ENCODE measurements around the gene TTC27. TPM values are rescaled to one million over a fixed set of nuclear protein-coding genes. Genes with fewer than 3 reads are reported as not detected.

Gene TTC27
- total RNA-seq (10 to 100 TPM; 11.0 to 21.2 (median 16.8) TPM), polyA plus RNA-seq (10 to 100 TPM in 1 of 2 donors, 1 to 10 TPM in 1; 9.9 to 15.3 TPM)
- long read RNA-seq, donor 1, transcript TTC27-201 (20 exons, 2,876 nt) = major isoform, 18 of 27 reads
- long read RNA-seq, donor 1, partial matches to known transcripts = 2 of 27 reads
- long read RNA-seq, donor 1, other reads (novel, unspliced or antisense) = 7 of 27 reads
- long read RNA-seq, donor 2, partial matches to known transcripts = 0 of 2 reads
- long read RNA-seq, donor 2, other reads (novel, unspliced or antisense) = 0 of 2 reads
- long read RNA-seq, donor 3, transcript TTC27-201 (20 exons, 2,876 nt) = major isoform, 16 of 24 reads
- long read RNA-seq, donor 3, partial matches to known transcripts = 2 of 24 reads
- long read RNA-seq, donor 3, other reads (novel, unspliced or antisense) = 6 of 24 reads

GRCh38 chr2:32627814-32628579 lies at the start of gene TTC27:
TTC27 (plus strand) TSS chr2:32628050; CDS start chr2:32628293, 243 bp downstream.
- 0 to 1% (median 0%) methylated on average over 39 of the region's 39 CpGs for WGBS, 3 donors
- TF ChIP-seq POLR2A (IDR thresholded peaks at IDR 0.05) (no peak), CTCF (IDR thresholded peaks at IDR 0.05) (no peak), EP300 (IDR thresholded peaks at IDR 0.05) (no peak)
- intact Hi-C loops (cut with DNase I) = no loop called here

GRCh38 chr2:32591669-32592463 lies 36.0 kb upstream of the TTC27 start:
- no peaks in the 10 kb centered on the region for H3K36me3 ChIP-seq
- DNase-seq = no peak
- no peak overlapping the region for H3K27ac ChIP-seq
- no peaks in the 10 kb centered on the region for H3K27me3 ChIP-seq
- H3K4me1 ChIP-seq (ENCODE audit: insufficient read depth) = no peaks in the 10 kb centered on the region
- intact Hi-C loops (cut with DNase I) = no loop called here
- no peaks in the 10 kb centered on the region for H3K9me3 ChIP-seq
- WGBS, 3 donors = 80 to 88% (median 82%) methylated on average over 3 of the region's 3 CpGs
- TF ChIP-seq EP300 (IDR thresholded peaks at IDR 0.05) (no peak), POLR2A (IDR thresholded peaks at IDR 0.05) (no peak), CTCF (IDR thresholded peaks at IDR 0.05) (no peak)
- H3K4me3 ChIP-seq = no peak overlapping the region

More at GRCh38 chr2:32627814-32628579, at the start of gene TTC27:
- H3K4me1 ChIP-seq (ENCODE audit: insufficient read depth) = peaks cover 5% of the 10 kb centered on the region
- H3K4me3 ChIP-seq = peak within 1 kb of the TSS; percentile 79
- H3K27me3 ChIP-seq = no peaks in the 10 kb centered on the region
- H3K9me3 ChIP-seq = no peaks in the 10 kb centered on the region
- H3K36me3 ChIP-seq = no peaks in the 10 kb centered on the region
- peak; percentile 92 to 97 (median 95) for DNase-seq
- H3K27ac ChIP-seq = peak within 1 kb of the TSS in 1 of 2 donors; percentile 24

GRCh38 chr2:32594573-32594972 lies 33.3 kb upstream of the TTC27 start:
- no peak for DNase-seq
- no peaks in the 10 kb centered on the region for H3K9me3 ChIP-seq
- H3K4me1 ChIP-seq (ENCODE audit: insufficient read depth) = no peaks in the 10 kb centered on the region
- WGBS, 3 donors = 83 to 92% (median 90%) methylated on average over 3 of the region's 3 CpGs
- intact Hi-C loops (cut with DNase I) = no loop called here
- no peak overlapping the region for H3K27ac ChIP-seq
- H3K27me3 ChIP-seq = no peaks in the 10 kb centered on the region
- TF ChIP-seq CTCF (IDR thresholded peaks at IDR 0.05) (no peak), POLR2A (IDR thresholded peaks at IDR 0.05) (no peak), EP300 (IDR thresholded peaks at IDR 0.05) (no peak)
- no peaks in the 10 kb centered on the region for H3K36me3 ChIP-seq
- no peak overlapping the region for H3K4me3 ChIP-seq

- Histone ChIP-seq H3K4me3 (no peak overlapping the region), H3K4me1 (ENCODE audit: insufficient read depth) (no peaks in the 10 kb centered on the region), H3K36me3 (no peaks in the 10 kb centered on the region), H3K27ac (no peak overlapping the region), H3K9me3 (no peaks in the 10 kb centered on the region), H3K27me3 (no peaks in the 10 kb centered on the region)
- intact Hi-C loops (cut with DNase I) = no loop called here
- WGBS, 3 donors = 93 to 99% (median 95%) methylated on average over 2 of the region's 2 CpGs
- TF ChIP-seq EP300 (IDR thresholded peaks at IDR 0.05) (no peak), POLR2A (IDR thresholded peaks at IDR 0.05) (no peak), CTCF (IDR thresholded peaks at IDR 0.05) (no peak)
- DNase-seq = no peak
Observed at GRCh38 chr2:32611366-32611765, 16.5 kb upstream of the TTC27 start.

All from ovary (tissue), 10 donors.